ENCODE data around the gene GRID1. TPM values are rescaled to one million over a fixed set of nuclear protein-coding genes. Genes with fewer than 3 reads are reported as not detected.

The GRID1 gene
- total RNA-seq, 1 experiment from 2014 or later, result not detected

DNA sequence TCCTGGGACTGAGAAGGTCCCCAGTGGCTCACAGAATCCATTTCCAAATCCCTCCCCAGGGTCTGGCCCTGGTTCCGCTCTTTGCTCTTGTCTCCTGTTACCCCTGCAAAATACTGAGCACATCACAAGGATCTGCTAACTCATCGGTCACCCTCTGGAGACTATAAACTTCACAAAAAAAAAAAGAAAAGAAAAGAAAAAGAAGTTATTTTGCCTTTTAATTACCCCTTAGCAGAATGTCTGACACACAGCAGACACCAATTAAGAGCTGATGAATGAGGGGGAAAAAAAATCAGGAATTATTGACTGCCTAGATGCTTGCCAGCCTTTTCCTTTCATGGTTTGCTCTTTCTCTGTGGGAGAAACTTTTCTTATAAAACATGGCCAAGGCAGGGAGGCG is 578.7 kb downstream of the GRID1 start:
- POLR2A ChIA-PET (ENCODE audit: unreplicated experiment), result no interaction called here

GRCh38 chr10:85787393-85787792 is 579.2 kb downstream of the GRID1 start:
- DNase-seq, result no peak
- Histone ChIP-seq H3K4me3 (no peak overlapping the region), H3F3A (ENCODE audit: insufficient read depth, low read depth) (no peaks in the 10 kb centered on the region), H3K27ac (no peak overlapping the region), H3K4me2 (no peak overlapping the region), H3K4me1 (replicated peaks; ENCODE audit: insufficient read depth) (no peaks in the 10 kb centered on the region), H3K27me3 (ENCODE audit: insufficient read depth, low read depth) (no peaks in the 10 kb centered on the region), H4K20me1 (ENCODE audit: insufficient read depth) (no peaks in the 10 kb centered on the region), H2AFZ (no peak overlapping the region), H3K9me2 (ENCODE audit: insufficient read depth) (no peaks in the 10 kb centered on the region), H3K9me3 (ENCODE audit: insufficient read depth, low read depth) (no peaks in the 10 kb centered on the region), H3K36me3 (ENCODE audit: low read depth) (no peaks in the 10 kb centered on the region), H3K79me2 (ENCODE audit: low read depth) (no peaks in the 10 kb centered on the region)
- POLR2A ChIA-PET (ENCODE audit: unreplicated experiment), result no interaction called here
- intact Hi-C loops (cut with micrococcal nuclease; ENCODE audit: unreplicated experiment), result no loop called here
- TF ChIP-seq CTCF (conservative IDR thresholded peaks at IDR 0.05), result no peak
- no peak for TF ChIP-seq EZH2 (IDR thresholded peaks at IDR 0.05; ENCODE audit: low read depth)
- CTCF ChIA-PET, result no interaction called here
- no TSS peak for BruUV-seq (replicated peaks)

More for the DNA sequence above, 578.7 kb downstream of the GRID1 start:
- no peak overlapping the region for H3K27ac ChIP-seq
- no peaks in the 10 kb centered on the region for H4K20me1 ChIP-seq (ENCODE audit: insufficient read depth)
- CTCF ChIA-PET, result no interaction called here
- TF ChIP-seq CTCF (conservative IDR thresholded peaks at IDR 0.05), result no peak
- no peak for TF ChIP-seq EZH2 (IDR thresholded peaks at IDR 0.05; ENCODE audit: low read depth)
- H3K27me3 ChIP-seq (ENCODE audit: insufficient read depth, low read depth), result no peaks in the 10 kb centered on the region
- H3K4me1 ChIP-seq (replicated peaks; ENCODE audit: insufficient read depth), result no peaks in the 10 kb centered on the region
- no peak overlapping the region for H3K4me3 ChIP-seq
- no TSS peak for BruUV-seq (replicated peaks)
- no peak overlapping the region for H2AFZ ChIP-seq
- no peaks in the 10 kb centered on the region for H3K9me3 ChIP-seq (ENCODE audit: insufficient read depth, low read depth)
- H3F3A ChIP-seq (ENCODE audit: insufficient read depth, low read depth), result no peaks in the 10 kb centered on the region
- no peaks in the 10 kb centered on the region for H3K9me2 ChIP-seq (ENCODE audit: insufficient read depth)
- intact Hi-C loops (cut with micrococcal nuclease; ENCODE audit: unreplicated experiment), result no loop called here
- H3K36me3 ChIP-seq (ENCODE audit: low read depth), result no peaks in the 10 kb centered on the region
- no peak overlapping the region for H3K4me2 ChIP-seq
- H3K79me2 ChIP-seq (ENCODE audit: low read depth), result no peaks in the 10 kb centered on the region
- DNase-seq, result no peak

DNA sequence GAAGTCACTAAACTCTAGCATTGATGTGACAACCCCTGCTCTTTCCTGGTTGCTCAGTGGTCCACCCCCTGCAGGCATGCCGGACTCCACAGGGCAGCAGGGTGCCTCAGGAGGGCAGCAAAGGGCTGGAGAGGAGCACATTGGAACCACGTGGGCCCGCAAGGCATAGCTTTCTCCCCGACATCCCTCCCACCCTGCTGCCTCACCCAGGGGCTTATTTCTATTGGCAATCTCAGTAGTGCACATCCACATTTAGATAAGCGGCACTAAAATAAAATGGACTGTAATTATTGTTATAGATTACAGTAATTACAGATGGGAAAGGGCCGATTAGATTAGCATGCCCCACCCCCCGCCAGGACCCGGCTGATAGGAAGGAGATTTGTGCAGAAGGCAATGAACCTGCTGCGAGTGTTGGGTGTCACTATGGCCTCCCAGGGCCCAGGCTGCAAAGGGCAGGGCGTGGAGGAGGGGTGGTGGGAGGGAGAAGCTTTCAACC is 580.1 kb downstream of the GRID1 start:
- Histone ChIP-seq H2AFZ (no peak overlapping the region), H3K9me3 (ENCODE audit: insufficient read depth, low read depth) (no peaks in the 10 kb centered on the region), H3K9me2 (ENCODE audit: insufficient read depth) (no peaks in the 10 kb centered on the region), H3K36me3 (ENCODE audit: low read depth) (no peaks in the 10 kb centered on the region), H3K79me2 (ENCODE audit: low read depth) (no peaks in the 10 kb centered on the region), H3K27me3 (ENCODE audit: insufficient read depth, low read depth) (no peaks in the 10 kb centered on the region), H3K27ac (no peak overlapping the region), H3F3A (ENCODE audit: insufficient read depth, low read depth) (no peaks in the 10 kb centered on the region), H4K20me1 (ENCODE audit: insufficient read depth) (no peaks in the 10 kb centered on the region), H3K4me3 (no peak overlapping the region), H3K4me1 (replicated peaks; ENCODE audit: insufficient read depth) (no peaks in the 10 kb centered on the region), H3K4me2 (no peak overlapping the region)
- BruUV-seq (replicated peaks), result no TSS peak
- no peak for DNase-seq
- TF ChIP-seq EZH2 (IDR thresholded peaks at IDR 0.05; ENCODE audit: low read depth) (no peak), CTCF (conservative IDR thresholded peaks at IDR 0.05) (no peak)
- intact Hi-C loops (cut with micrococcal nuclease; ENCODE audit: unreplicated experiment), result no loop called here
- POLR2A ChIA-PET (ENCODE audit: unreplicated experiment), result no interaction called here
- CTCF ChIA-PET, result no interaction called here
